Sigmoid colon (tissue), 4 donors: ENCODE data around the gene PPP1R10.

Experiments used
- CTCF ChIP-seq, 4 experiments: fragments of 450-650 bp in 3 of 4; fragments of 200-600 bp in 1 of 4; IDR thresholded peaks; one replicate each; pipeline ENCODE4 v1.5.1; 2016 to 2019; ENCODE audit warnings: antibody characterized with exemption in 4 of 4, mild to moderate bottlenecking in 3 of 4, moderate library complexity in 2 of 4
- EP300 ChIP-seq, 4 donors: sonication (generic); formaldehyde crosslinking; IDR thresholded peaks; one replicate each; pipeline ENCODE4 v1.6.1; 2017; ENCODE audit warnings: antibody characterized with exemption in 4 of 4
- POLR2A ChIP-seq, 2 donors: fragments of 450-650 bp; IDR thresholded peaks; one replicate each; pipeline ENCODE4 v1.6.1; 2016; ENCODE audit warnings: antibody characterized with exemption in 2 of 2, mild to moderate bottlenecking in 2 of 2, moderate library complexity in 2 of 2
- POLR2AphosphoS5 ChIP-seq, 4 donors: sonication (generic); formaldehyde crosslinking; IDR thresholded peaks; one replicate each; pipeline ENCODE4 v1.6.1; 2017; ENCODE audit warnings: antibody characterized with exemption in 4 of 4

- no peak for TF ChIP-seq EP300 (IDR thresholded peaks at IDR 0.05)
- TF ChIP-seq CTCF (IDR thresholded peaks at IDR 0.05), result no peak
- TF ChIP-seq POLR2A (IDR thresholded peaks at IDR 0.05), result no peak
- TF ChIP-seq POLR2AphosphoS5 (IDR thresholded peaks at IDR 0.05), result no peak
These were observed 24.8 kb downstream of the PPP1R10 start for GRCh38 chr6:30592287-30592686.
